ENCODE measurements around the gene CTSE. TPM values are rescaled to one million over a fixed set of nuclear protein-coding genes. Genes with fewer than 3 reads are reported as not detected.

Gene CTSE
- total RNA-seq, 5 donors from 2014 or later (not counting 1 experiment from before 2014, with no cell fraction given): 0.13 to 0.20 TPM; not detected in 3

DNA sequence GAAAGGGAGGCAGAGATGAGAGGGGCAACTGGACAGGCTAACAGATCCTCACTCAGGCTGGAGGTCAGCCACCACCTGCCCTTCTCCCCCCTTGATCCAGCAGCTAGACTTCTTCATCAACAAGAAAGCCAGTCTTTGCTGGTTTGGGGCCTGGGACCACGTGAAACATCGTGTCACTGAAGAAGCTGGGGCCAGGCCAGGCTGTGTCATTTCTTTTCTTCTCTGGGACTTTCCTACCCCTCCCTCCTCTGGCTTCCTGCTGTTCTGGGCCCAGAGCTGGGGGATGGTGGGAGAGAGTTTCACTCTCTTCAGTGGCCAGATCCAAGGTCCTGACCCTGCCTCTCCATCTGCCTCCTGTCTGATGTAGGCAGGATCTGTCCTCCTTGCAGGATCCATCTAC, 62.3 kb downstream of the CTSE start:
- ChIA-PET CTCF (interaction anchor here (0.6 to 0.9 kb wide), 2 partner anchors 9 to 16 kb away, joined by 3 to 4 read pairs; no protein-coding TSS in a partner anchor), POLR2A (no interaction called here)
- peaks cover 0 to 40% of the 10 kb centered on the region in 2 experiments for H3K27me3 ChIP-seq (replicated peaks in 1 of 2; ENCODE audit: control insufficient read depth in 2 of 2, extremely low read depth in 1 of 2, insufficient read depth in 2 of 2, low read length in 1 of 2)
- ATAC-seq (replicated peaks in 1 of 4) (no peak), DNase-seq (no peak)
- 20% methylated on average over 1 of the region's 2 CpGs for WGBS (ENCODE audit: insufficient coverage)
- H3K9me3 ChIP-seq: no peaks in the 10 kb centered on the region
- Mint-ChIP-seq H3K9me3 (no peaks in the 10 kb centered on the region), H3K4me3 (no peak overlapping the region), H3K27me3 (peaks cover 12 to 29% of the 10 kb centered on the region in 2 donors), H3K27ac (no peak overlapping the region), H3K4me1 (no peaks in the 10 kb centered on the region), H3K36me3 (no peaks in the 10 kb centered on the region)
- H3K4me1 ChIP-seq (ENCODE audit: control insufficient read depth in 1 of 2, extremely low read depth in 1 of 2, insufficient read depth in 2 of 2, low read length in 2 of 2): no peaks in the 10 kb centered on the region
- H3K4me3 ChIP-seq (ENCODE audit: control insufficient read depth in 1 of 2, extremely low read depth in 1 of 2, low read length in 1 of 2): no peak overlapping the region
- no peak overlapping the region for H3K27ac ChIP-seq (ENCODE audit: low read length)
- no peaks in the 10 kb centered on the region for H3K36me3 ChIP-seq (ENCODE audit: control insufficient read depth in 2 of 2, extremely low read depth in 1 of 2, insufficient read depth in 1 of 2, low read length in 1 of 2)

DNA sequence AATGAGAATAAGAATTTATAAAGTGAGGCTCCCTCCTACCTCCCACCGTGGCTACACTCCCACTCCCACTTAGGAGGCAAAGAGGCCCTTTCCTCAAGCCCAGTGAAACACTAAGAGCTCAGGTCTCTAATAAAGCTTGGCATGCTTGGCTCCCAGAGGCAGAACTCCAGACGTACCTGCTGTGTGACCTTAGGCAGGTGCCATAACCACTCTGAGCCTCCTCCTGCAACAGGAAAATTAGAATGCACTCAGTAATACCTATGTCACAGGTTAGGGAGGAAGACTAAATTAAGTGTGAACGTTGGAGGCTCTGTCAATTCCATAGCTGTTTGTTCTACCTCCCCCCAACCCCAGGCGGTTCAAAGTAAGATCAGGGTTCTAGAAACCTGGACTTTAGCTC, 63.9 kb downstream of the CTSE start:
- Mint-ChIP-seq H3K36me3 (no peaks in the 10 kb centered on the region), H3K9me3 (no peaks in the 10 kb centered on the region), H3K4me3 (no peak overlapping the region), H3K27ac (no peak overlapping the region), H3K27me3 (peaks cover 12 to 34% of the 10 kb centered on the region in 2 donors), H3K4me1 (no peaks in the 10 kb centered on the region)
- WGBS (ENCODE audit: insufficient coverage): no CpG with 5 or more reads among the region's 4 CpGs
- no peak for ATAC-seq (replicated peaks in 1 of 4)
- Histone ChIP-seq H3K27ac (ENCODE audit: low read length) (no peak overlapping the region), H3K9me3 (no peaks in the 10 kb centered on the region), H3K4me1 (ENCODE audit: control insufficient read depth in 1 of 2, extremely low read depth in 1 of 2, insufficient read depth in 2 of 2, low read length in 2 of 2) (no peaks in the 10 kb centered on the region), H3K36me3 (ENCODE audit: control insufficient read depth in 2 of 2, extremely low read depth in 1 of 2, insufficient read depth in 1 of 2, low read length in 1 of 2) (no peaks in the 10 kb centered on the region), H3K4me3 (ENCODE audit: control insufficient read depth in 1 of 2, extremely low read depth in 1 of 2, low read length in 1 of 2) (no peak overlapping the region), H3K27me3 (replicated peaks in 1 of 2; ENCODE audit: control insufficient read depth in 2 of 2, extremely low read depth in 1 of 2, insufficient read depth in 2 of 2, low read length in 1 of 2) (peaks cover 0 to 40% of the 10 kb centered on the region in 2 experiments)
- CTCF ChIA-PET: no interaction called here
- DNase-seq: no peak
- POLR2A ChIA-PET: no interaction called here

Other genes starting within 250 kb of the CTSE start
- gene RAB29, start 248.4 kb downstream of the CTSE start, total RNA-seq: 10 to 100 TPM; 32.5 to 64.6 (median 46.8) TPM
- gene SLC41A1, start 210.7 kb downstream of the CTSE start, total RNA-seq: 10 to 100 TPM; 23.5 to 31.3 (median 27.4) TPM
- gene PM20D1, start 173.8 kb downstream of the CTSE start, total RNA-seq: 1 to 10 TPM in 4 of 5 donors, under 1 TPM in 1; 0.93 to 2.3 (median 1.3) TPM
- gene SLC26A9, start 80.4 kb downstream of the CTSE start, total RNA-seq: under 1 TPM in 1 of 5 donors, not detected in 4; 0.06 TPM
- gene RAB7B, start 20.5 kb downstream of the CTSE start, total RNA-seq: under 1 TPM in 2 of 5 donors, not detected in 3; 0.15 to 0.22 TPM
- 1 to 10 TPM in 2 of 5 donors, under 1 TPM in 2, not detected in 1; 0.28 to 1.6 (median 1.2) TPM for gene RHEX, start 29.3 kb upstream of the CTSE start, total RNA-seq
- under 1 TPM in 2 of 5 donors, not detected in 3; 0.12 to 0.33 TPM for gene AVPR1B, start 93.5 kb upstream of the CTSE start, total RNA-seq
- 1 to 10 TPM in 3 of 5 donors, under 1 TPM in 2; 0.30 to 1.7 (median 1.5) TPM for gene FAM72A, start 178.9 kb upstream of the CTSE start, total RNA-seq
- gene SRGAP2, start 179.6 kb upstream of the CTSE start, total RNA-seq: 10 to 100 TPM; 26.1 to 37.0 (median 32.9) TPM

Measured in T-cell (primary cell).